Measurements from ENCODE around the gene KLHL29. TPM values are rescaled to one million over a fixed set of nuclear protein-coding genes. Genes with fewer than 3 reads are reported as not detected.
"Not testable (repeated sequence)": the region's sequence is repeated elsewhere in the genome, so short reads cannot be mapped to it uniquely, and the experiment has no call there.

KLHL29 gene
- polyA plus RNA-seq: 10 to 100 TPM in 1 of 3 donors, 1 to 10 TPM in 2; 1.4 to 10.2 (median 4.6) TPM

DNA sequence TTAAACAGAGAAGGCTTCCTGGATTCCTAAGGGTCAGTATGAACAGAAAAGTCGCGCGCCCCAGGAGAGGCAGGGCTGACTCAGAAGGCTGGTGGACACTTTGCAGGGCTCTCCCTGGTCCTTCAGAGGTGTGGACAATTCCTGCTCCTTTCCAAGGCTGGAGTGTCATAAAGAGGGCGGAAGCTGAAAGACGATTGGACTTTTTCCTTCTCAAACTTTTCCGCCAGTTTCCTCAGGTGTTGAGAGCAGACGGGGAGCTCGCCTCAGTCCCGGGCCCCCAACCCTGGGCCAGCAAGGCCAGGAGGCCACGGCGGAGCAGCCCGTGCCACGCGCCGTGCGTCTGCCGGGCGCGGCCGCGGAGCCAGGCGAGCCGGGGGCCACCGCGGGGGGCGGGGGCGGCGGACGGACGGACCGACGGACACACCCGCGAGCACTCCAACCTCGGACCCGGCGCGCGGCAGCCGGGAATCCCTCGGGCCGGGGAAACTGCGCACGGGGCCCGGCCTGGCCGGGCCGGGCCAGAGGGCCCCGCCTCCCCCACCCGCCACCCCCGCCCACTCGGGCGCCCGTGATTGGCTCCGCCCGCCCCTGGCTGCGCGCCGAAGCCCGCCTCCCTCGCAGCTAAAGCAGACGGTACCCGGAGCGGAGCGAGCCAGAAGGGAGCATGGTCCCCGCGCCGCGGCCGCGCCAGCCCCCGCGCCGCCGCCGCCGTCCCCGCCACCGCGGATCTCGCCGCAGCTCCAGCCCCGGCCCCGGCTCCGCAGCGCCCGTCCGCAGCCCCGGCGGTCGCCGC lies at the start of gene KLHL29:
Gene KLHL29, plus strand, starts transcription at position 629 of the 793 bp plus-strand sequence. CDS start 177,018 bp downstream, outside the sequence.
- WGBS, 3 donors: 6 to 12% (median 7%) methylated on average over 36 to 90 of the region's 91 CpGs
- H3K27ac ChIP-seq (ENCODE audit: low read depth, low read length): no peak within 1 kb of the TSS

DNA sequence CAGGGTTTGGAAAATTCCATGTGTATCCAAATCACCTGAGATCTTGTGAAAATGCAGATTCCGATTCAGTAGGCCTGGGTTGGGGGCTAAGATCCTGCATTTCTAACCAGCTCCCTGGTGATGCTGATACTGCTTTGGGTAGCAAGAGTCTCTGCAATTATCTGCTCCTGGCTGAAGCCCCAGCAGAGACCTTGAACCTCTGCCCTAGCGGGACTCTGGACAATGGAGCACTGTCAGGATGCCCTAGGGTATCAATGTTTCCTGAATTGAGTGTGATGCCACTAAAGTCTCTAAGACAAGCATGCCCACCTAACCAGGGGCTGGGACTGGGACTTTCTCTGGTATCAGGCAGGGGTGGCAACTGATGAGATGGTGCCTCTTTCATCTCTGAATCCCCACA lies 49.4 kb upstream of the KLHL29 start:
- WGBS, 3 donors: 77 to 87% (median 82%) methylated on average over 2 of the region's 2 CpGs
- H3K27ac ChIP-seq (ENCODE audit: low read depth, low read length): no peak overlapping the region

DNA sequence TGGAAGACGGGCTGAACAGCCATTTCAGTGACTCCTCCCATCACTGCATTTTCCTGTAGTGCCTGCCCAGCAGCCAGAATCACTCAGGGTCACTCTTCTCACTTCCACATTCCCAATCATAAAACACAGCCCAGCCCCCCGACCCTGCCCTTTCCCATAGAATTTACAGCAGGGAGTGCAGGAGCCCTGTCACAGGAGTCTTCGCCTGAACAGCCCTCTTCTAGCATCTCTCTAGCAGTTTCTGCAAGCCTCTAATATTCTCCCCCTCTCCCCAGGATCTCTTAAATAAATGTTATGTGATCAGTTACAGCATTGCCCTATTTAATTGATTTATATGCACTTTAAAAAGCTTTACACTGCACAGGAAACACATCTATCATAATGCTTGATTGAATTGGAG lies 42.9 kb upstream of the KLHL29 start:
- no peak overlapping the region for H3K27ac ChIP-seq (ENCODE audit: low read depth, low read length)
- WGBS, 3 donors: 58 to 67% (median 63%) methylated on average over 3 of the region's 3 CpGs

DNA sequence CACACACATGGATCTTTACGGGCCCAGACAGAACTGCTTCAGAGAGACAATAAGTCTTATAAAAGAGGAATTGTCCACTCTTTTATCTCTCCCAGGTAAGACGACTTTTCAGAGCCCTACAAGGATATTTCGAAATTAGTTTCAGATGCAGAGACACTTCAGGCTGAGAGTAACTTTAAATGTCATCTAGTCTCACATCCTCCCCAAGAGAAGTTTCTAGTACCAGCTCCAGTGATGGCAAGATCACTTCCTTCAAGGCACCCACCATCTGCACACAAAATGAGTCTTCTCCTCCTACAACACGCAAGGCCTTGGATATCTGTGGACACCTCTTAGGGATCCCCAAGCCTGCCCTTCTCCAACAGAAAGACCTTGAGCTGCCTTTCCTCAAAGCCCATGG lies 39.0 kb upstream of the KLHL29 start:
- no peak overlapping the region for H3K27ac ChIP-seq (ENCODE audit: low read depth, low read length)
- 77 to 93% (median 87%) methylated on average over 4 of the region's 4 CpGs for WGBS, 3 donors

DNA sequence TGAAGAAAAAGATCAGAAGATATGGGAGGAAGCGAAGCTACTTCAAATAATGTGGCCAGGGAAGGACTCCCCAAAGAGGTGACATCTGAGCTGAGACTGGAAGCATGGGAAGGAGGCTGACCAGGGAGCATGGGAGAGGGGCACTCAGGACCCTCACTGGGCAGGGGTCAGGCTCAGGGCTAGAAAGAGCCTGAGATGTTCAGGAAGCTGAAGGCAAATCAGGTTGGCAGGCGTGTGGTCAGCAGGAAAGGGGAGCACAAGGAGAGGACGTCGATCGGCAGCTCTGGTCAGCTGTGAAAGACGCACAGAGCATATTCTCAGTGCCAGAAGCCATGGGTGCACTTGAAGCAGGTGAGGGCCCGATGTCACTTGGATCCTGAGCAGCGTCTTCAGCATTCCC lies 38.2 kb upstream of the KLHL29 start:
- H3K27ac ChIP-seq (ENCODE audit: low read depth, low read length): no peak overlapping the region
- 87 to 89% (median 89%) methylated on average over 8 of the region's 8 CpGs for WGBS, 3 donors

DNA sequence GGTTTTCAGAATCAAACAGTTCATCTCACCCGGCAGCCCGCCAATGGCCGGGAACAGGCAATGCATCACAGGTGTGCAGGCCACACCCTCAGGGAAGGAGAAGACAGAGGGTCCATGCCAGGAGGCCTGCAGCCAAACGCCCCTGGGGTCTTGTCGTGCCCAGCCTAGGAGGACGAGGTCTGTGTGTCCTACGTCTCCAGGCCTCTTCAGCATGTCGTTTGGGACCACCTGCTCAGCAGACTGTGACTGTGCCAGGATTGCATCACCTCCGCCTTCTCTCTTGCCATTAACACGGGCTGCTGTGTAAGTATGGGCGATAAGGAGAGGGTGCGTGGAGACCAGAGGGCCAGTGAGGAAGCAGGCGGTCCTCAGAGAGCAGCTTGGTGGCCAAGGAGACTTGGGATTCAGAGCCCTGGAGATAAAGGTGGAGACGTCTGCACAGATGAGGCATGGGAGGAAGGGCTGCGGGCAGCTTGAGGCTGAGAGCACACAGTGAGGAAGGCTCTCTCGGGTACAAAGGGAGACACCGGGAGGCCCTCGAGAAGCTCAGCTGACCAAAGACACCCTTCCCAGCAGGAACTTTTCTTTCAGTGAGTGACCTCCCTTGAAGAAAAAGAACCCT lies 37.4 kb upstream of the KLHL29 start:
- no peak overlapping the region for H3K27ac ChIP-seq (ENCODE audit: low read depth, low read length)
- WGBS, 3 donors: 75 to 92% (median 89%) methylated on average over 18 of the region's 18 CpGs

DNA sequence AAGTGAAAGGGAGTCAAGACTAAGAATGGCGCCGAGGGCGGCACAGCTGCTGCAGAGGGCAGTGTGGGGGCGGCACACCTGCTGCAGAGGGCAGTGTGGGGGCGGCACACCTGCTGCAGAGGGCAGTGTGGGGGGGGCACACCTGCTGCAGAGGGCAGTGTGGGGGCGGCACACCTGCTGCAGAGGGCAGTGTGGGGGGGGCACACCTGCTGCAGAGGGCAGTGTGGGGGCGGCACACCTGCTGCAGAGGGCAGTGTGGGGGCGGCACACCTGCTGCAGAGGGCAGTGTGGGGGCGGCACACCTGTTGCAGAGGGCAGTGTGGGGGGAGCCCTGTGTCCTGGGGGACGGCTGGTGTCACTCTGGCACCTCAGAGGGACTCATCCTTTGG lies 36.9 kb upstream of the KLHL29 start:
- not testable (repeated sequence) for H3K27ac ChIP-seq (ENCODE audit: low read depth, low read length)
- WGBS, 3 donors: 87 to 90% (median 88%) methylated on average over 6 to 9 of the region's 10 CpGs

DNA sequence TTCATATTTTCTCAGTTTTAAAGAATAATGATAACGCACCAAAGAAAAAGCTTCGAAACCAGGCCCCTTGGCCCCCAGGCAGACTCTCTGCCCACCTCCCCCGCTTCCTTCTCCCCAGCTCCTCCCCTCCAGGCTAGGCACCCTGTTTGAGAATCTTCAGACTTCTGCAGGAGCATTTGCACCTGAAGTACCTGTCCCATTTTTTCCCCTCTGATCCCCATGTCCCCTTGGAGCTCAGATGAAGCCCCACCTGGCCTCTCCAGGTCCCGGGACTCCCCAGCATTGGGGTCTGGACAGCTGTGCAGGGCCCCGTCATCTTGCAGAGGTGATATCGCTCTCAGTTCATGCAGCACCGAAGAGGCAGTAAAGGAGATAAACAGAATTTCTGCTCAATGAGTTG lies 35.5 kb upstream of the KLHL29 start:
- H3K27ac ChIP-seq (ENCODE audit: low read depth, low read length): no peak overlapping the region
- 88 to 92% (median 89%) methylated on average over 7 of the region's 7 CpGs for WGBS, 3 donors

DNA sequence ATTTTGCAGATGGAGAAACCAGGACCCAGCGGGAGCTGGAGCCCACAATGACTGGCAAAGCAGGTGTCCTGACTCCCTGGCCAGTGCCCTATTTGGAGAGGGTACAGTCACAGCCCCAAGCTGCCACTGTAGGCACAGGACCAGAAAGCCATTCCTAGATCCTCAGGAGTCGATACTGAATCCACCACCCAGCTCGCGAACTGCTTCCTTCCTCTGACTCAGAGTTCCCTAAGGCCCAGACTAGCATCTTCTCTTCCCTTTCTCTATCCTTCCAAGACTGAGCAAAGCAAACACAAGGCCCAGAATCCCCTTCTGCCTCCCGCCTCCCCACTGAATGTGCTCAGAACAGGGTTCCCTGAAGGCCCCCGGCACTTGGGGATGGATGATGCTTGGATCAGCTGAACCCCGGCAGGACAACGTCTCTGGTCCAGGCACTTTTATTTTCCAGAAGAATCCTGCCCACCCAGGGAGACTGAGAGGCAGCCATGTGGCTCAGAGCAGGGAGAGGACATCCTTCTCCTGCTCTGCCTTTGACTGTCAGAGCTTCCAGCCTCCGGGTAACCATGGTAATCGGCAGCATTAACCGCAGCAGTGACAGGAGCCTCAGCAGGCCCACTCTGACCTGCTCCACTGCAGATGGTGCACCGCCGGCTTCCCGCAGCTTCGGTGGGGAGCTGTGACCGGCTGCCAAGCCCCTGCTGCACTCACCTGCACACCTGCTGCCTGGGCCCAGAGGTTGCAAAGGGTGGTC lies 34.8 kb upstream of the KLHL29 start:
- WGBS, 3 donors: 69 to 85% (median 77%) methylated on average over 16 of the region's 16 CpGs
- H3K27ac ChIP-seq (ENCODE audit: low read depth, low read length): no peak overlapping the region

DNA sequence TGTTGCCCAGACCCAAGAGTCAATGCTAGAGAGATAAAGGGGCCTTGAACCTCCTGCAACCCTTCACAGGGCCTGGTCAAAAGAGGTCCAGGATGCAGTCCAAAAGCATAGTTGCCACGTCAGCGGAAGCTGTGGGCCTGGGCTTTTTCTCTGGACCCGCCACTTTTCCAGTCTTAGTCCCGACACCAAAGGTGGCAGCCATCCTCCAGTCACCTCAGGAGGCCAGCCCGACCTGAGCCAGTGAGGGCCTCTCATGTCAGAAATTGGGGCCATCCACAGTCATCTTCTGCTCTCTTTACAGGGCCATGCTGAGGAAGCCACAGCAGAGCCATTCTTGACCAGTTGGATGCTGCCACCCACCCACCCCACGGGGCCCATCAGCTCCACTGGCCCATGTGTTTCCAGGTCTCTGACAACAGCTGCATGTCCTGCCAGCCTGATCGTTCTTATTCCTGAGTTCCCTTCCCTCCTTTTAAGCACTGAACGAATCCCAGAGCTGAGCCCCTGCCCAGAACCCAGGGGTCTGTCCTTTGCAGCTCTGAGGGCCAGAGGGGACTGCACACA lies 34.1 kb upstream of the KLHL29 start:
- no peak overlapping the region for H3K27ac ChIP-seq (ENCODE audit: low read depth, low read length)
- 76 to 82% (median 81%) methylated on average over 8 of the region's 8 CpGs for WGBS, 3 donors

DNA sequence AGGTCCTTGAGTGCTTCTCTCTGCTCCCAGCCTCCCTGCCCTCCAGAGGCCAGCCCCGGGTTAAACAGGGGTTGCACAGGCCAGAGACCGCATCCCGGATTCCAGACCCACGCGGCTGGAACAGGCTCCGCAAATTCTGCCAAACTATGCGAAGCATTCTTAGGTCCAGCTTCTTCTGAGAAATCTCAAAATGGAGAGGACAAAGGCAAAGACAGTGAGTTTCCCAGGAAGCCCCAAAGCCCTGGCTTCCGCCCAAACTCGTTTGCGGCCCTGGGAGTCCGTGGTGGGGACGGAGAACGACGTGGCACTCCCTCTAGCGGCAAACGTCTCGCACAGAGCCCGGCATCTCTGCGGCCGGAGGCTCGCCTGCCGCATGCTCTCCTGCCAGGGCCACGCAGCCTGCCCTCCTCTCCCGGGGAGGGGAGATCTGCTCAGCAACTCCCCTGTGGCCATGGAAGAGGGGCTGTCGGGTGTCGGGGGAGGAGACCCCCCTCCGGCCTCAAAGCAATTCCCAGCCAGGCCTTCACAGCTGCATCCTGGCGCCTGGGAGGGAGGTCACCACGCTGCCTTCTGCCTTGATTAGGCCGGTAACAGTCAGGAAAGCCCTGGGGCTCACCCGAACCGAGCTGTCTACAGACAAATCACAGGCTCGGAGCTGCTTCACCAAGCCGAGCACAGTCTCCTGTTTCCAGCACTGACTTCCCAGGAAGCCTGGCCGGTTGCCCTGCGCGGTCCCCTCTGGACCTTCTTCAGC lies 33.4 kb upstream of the KLHL29 start:
- 14 to 20% (median 15%) methylated on average over 37 of the region's 37 CpGs for WGBS, 3 donors
- H3K27ac ChIP-seq (ENCODE audit: low read depth, low read length): no peak overlapping the region

DNA sequence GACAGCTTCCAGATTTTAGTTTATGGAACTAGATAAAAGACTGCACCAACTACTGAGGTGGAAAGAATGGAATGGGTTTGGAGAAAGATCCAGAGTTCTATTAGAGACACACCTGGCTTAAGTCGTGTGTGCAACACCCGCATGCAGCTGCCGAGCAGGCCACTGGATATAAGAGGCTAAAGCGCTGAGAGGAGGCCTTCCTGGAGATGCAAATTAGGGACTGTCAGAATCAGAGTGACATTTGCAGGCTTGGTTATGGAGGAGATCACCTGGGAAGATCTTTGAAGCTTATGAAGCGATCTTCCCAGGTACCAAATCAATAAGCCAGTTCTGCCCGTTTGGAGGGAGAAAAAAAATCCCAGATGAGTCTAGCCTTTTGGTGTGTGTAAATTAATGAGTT lies 30.4 kb upstream of the KLHL29 start:
- no peak overlapping the region for H3K27ac ChIP-seq (ENCODE audit: low read depth, low read length)
- WGBS, 3 donors: 78 to 93% (median 92%) methylated on average over 6 of the region's 6 CpGs

DNA sequence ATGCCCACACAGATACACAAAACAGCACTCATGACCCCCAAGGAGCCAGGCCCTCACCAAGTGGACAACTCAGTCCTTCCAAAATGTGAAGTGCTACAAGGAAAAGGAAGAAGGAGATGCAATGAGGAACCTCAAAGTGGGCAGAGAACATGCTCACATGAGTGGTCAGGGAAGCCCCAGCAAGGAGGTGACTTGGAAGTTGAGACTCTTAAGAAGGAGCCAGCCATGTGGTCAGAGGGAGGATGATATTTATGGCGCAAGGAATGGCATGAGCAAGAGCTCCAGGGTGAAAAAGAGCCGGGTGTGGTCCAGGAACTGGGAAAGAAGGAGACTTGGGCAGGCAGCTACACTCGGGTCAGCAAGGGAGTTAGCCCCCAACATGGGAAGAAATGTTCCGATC lies 30.0 kb upstream of the KLHL29 start:
- WGBS, 3 donors: 62 to 78% (median 63%) methylated on average over 4 of the region's 4 CpGs
- H3K27ac ChIP-seq (ENCODE audit: low read depth, low read length): no peak overlapping the region

DNA sequence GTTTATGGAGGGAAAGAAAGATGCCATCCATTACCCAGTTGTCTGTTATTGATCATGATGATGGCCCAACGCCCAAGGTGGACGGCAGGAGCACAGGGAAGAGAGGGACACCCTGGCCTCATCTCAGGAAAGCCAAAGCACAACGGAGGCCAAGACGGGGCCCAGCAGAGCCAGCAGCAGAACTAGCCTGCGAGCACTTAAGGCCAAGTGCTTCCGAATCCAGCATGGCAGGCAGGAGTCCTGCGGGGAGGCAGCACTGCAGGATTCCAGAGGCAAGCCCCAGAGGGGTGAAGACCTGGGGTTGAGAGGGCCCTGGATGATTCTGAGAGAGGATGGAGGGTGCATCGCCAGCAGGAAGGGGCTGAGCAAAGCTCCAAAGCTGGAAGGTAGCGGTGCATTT lies 28.3 kb upstream of the KLHL29 start:
- WGBS, 3 donors: 81 to 94% (median 94%) methylated on average over 9 of the region's 9 CpGs
- no peak overlapping the region for H3K27ac ChIP-seq (ENCODE audit: low read depth, low read length)

DNA sequence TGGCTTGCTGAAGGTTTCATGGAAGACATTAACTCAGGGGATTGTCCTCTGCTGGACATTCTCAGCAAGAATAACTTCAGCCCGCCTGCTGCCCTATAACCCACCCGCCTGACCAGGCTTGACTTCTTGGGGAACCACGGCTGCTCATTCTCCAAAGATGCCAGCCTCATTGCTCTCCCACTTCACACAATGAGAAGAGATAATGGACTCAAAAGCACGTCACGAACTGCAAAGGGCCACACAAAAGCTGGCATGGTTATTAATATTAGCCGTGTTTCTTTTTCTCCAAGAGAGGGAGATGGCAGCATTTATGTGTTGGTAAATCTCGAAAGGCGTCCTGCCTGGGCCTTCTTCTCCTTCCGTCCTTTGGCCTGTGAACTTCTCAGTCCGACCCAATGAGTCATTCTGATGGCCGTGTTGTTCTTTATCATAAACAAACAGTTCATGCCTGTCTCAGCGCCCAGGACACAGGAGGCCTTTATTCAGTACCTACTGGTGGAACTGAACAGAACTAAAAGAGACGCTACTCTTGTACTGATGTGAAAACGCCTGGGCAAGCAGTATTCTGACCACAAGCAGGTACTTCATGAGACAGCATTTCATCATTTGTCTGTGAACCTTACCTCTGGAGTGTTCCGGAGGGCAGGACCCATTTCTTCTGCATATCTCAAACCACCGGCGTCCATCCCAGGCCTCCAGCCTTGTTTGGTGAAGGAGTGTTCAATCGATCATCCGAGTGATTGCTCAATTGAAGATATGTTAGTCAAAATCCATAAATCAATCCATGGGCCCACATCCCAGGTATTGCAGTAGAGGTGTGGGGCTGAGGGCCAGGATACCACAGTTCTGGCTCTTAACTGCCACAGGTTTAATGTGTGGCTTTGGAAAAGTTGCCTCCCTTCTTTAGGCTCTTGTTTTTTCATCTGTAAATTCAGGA lies 25.1 kb upstream of the KLHL29 start:
- WGBS, 3 donors: 63 to 88% (median 88%) methylated on average over 19 of the region's 19 CpGs
- H3K27ac ChIP-seq (ENCODE audit: low read depth, low read length): no peak overlapping the region

DNA sequence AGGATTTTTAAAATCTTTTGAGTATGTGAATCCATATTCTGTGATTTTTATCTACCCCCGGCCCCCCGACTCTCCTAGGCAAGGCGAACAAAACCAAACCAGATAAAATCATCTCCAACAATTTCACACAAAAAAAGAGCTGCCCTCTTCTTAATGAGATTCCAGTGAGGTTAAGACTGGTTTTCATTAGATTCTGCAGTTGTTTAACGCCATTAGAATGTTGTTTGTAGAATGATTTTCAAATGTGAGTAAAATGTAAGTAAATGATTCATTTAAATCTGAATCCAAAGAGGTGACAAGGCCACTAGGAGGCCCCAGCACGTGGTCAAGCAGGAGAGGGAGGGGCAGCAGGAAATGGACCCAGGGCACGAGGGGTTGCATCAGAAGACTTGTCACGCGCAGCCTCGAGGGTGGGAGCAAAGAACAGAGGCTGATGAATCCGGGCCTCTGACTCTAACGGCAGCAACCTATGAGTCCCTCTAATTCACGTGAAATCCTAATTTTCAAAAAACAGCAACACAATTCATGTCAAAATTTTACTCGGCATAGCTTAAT lies 24.3 kb upstream of the KLHL29 start:
- no peak overlapping the region for H3K27ac ChIP-seq (ENCODE audit: low read depth, low read length)
- WGBS, 3 donors: 69 to 78% (median 69%) methylated on average over 13 of the region's 13 CpGs

DNA sequence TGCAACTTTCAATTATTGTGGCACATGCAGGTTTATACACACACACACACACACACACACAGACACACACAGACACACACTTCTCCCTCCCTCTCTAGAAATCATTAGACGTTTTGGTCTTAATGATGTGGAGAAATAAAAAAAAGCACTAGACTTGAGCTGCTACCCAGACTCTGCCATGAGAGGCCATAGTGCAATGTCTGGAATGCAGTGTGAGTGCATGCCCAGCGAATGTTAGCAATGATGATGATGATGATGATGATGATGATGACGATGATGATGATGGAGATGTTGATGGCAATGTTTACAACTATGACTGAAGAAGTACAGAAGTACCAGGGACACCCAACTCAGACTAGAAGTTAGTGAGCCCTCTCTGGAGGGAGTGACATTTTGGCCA lies 23.8 kb upstream of the KLHL29 start:
- 77 to 84% (median 79%) methylated on average over 3 of the region's 3 CpGs for WGBS, 3 donors

More for the DNA sequence above, 23.8 kb upstream of the KLHL29 start:
- no peak overlapping the region for H3K27ac ChIP-seq (ENCODE audit: low read depth, low read length)
